ENCODE data around the gene ITGB3.
"Not testable (repeated sequence)": the region's sequence is repeated elsewhere in the genome, so short reads cannot be mapped to it uniquely, and the experiment has no call there.

ITGB3 gene

GRCh38 chr17:47250855-47251254 lies 2.8 kb upstream of the ITGB3 start:
- no peak for DNase-seq

- no peak for DNase-seq
Observed at GRCh38 chr17:47251421-47251940, 2.1 kb upstream of the ITGB3 start.

- DNase-seq = no peak
Observed at GRCh38 chr17:47252209-47252608, 1.4 kb upstream of the ITGB3 start.

DNA sequence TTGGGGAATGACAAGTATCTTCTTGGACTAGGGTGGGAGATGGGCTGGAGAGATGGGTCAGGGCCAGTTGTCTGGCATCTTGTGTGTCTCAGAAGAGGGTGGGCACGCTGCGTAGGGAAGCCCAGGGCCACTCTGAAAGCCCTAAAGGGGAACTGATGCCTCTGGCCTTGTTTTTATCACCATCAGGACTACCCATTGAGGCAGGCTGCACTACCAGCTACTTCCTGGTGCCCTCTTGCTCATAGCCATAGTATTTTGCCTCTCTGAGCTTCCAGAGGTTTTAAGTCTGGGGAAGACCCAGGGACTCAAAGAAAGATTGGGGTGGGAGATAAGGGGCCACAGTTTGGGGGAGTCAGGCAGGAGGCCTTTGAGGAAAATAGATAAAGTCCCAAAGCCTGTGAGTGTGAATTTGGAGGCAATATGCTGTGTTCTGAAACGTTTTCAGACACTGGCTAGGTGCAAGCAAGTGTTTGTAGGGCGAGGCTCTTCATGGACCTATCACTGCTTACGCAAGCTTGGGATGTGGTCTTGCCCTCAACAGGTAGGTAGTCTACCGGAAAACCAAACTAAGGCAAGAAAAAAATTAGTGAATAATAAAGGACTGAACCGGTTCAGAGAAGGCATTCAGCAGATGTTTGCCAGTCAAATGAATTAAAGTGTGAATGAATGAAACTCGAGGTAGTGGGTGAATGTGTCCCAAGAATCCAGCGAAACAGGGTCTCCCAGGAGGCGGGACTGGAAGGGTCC lies 688 bp upstream of the ITGB3 start:
- DNase-seq = no peak

DNA sequence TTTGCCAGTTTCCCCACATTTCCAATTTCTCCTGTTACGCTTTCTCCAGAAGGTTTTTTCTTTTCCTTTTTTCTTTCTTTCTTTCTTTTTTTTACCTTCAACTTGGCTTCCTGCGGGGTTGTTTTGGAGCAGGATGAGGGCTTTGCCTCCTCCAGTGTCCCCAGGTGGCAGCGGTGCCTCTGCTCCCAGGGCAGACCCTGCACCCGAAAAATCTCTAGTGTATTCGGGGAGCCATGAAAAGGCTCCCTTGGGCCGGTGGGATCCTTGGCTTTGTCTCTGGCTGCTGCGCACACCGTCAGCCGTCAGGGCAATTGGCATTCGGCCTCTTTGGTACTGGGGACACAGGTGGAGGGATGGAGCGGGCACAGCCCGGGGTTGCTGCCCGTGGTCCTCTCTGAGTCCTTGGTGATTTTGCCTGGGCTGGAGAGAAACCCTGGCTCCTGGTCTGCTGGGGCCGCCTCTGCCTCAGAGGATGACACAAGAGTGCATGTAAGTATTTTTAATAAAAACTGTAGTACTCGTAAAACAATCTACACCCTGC lies 846 bp downstream of the ITGB3 start:
- no peak for DNase-seq

DNA sequence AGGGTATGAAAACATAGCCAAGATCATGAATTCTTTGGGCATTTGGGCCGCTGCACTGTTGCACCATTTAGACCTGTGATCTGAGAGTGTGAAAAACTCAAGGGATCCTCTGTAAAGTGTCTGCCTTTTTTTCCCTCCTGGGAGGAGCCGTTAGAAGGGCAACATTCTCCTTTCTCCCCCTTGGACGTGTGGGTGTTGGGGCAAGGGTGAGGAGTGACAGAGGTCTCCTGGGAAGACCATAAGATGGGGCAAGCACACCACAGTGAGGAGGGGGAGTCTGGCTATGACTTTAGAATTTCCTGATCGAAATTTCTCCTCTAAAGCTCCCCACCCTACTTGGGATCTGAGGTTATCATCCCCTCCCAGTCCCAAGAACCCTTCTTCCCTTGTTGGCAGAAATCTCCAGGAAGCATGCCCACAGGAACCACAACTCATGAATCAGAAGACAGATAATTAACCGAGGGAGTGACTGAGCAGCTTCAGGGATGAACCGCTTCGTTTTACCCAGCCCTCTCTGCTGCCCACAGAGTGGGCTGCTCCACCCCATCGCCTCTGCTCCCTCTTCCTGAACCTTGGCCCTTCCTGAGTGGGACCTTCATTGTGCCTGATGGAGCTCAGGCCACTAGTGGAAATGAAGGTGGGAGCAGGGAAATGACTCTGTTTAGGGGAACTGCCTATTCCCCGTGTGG lies 4.2 kb downstream of the ITGB3 start:
- DNase-seq = no peak

DNA sequence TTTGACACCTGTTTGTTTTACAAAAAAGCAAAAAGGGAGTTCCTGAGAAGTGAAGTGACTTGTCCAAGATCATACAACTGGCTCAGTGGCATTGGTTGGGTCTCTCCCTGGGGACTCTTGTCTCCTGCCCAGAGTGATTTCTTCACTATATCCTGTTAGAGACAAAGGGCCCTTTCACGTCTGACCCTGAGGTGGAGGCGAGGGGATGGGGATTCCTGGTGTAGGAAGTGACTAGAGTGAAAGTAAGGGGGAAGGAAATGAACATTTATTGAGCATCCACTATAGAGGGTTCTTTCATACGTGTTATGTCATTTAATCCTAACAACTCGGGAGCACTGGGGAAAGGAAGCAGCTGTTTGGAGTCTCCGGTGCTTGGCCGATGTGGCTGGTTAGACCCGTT lies 9.0 kb downstream of the ITGB3 start:
- DNase-seq = no peak

DNA sequence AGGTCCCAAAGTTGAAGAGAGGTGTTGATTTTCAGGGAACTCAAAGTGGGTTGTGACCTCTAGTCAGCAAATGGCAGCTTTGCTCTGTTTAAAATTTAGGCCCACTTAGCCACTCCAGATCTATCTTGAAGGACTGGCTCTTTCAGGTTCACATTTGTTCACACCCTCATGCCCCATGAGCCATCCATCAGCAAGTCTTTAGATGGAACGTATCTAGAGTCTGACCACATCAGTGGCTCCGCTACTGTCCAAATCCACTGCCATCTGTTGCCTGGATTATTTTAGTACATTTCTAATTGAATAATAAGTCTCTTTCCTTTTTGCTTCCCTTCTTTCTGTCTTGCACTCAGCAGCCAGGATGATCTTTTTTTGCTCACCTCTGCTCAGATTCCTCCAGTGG lies 10.5 kb downstream of the ITGB3 start:
- no peak for DNase-seq

GRCh38 chr17:47265983-47266541 lies 12.4 kb downstream of the ITGB3 start:
- no peak for DNase-seq

- no peak for DNase-seq
Observed at GRCh38 chr17:47266782-47267181, 13.2 kb downstream of the ITGB3 start.

DNA sequence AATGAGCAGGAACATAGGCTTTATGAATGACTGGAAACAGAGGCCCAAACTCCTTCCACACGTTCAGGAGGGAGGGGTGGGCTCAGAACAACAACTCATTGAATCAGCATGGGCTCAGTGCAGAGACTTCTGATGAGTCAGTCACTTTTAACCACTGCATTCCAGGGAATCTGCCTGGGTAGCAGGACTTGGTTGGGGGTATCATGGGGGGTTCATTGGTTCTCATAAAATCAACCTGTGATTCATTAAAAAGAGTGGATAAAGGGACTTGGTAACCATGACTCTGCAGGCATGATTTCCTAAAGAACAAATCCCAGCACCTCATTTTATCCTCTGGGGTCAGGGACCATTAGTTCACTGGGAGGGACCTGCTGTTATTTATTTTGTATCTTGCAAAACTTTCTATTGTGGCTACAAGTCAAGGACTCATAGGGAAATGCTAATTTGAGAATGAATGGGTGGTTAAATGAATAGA lies 13.8 kb downstream of the ITGB3 start:
- DNase-seq = no peak

GRCh38 chr17:47268964-47269363 lies 15.3 kb downstream of the ITGB3 start:
- not testable (repeated sequence) for DNase-seq

DNA sequence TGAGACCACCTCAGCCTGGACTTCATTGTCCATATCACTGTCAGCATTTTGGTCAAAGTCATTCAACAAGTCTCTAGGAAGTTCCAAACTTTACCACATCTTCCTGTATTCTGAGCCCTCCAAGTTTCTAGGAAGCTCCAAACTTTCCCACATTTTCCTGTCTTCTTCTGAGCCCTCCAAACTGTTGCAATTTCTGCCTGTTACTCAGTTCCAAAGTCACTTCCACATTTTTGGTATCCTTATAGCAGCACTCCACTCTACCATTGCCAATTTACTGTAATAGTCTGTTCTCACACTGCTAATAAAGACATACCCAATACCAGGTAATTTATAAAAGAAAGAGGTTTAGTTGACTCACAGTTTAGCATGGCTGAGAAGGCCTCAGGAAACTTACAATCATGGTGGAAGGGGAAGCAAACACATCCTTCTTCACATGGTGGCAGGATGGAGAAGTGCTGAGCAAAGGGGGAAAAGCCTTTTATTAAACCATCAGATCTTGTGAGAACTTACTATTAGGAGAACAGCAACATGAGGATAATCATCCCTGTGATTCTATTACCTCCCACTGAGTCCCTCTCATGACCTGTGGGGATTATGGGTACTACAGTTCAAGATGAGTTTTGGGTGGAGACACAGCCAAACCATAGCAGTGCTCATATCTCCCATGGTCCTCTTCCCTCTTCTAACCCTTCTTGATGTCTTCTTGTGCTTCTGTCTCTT lies 16.1 kb downstream of the ITGB3 start:
- not testable (repeated sequence) for DNase-seq

GRCh38 chr17:47270946-47271705 lies 17.5 kb downstream of the ITGB3 start:
- no peak for DNase-seq

- DNase-seq = no peak
Observed at GRCh38 chr17:47272491-47272890, 18.9 kb downstream of the ITGB3 start.

- DNase-seq = no peak
Observed at GRCh38 chr17:47273245-47273644, 19.6 kb downstream of the ITGB3 start.

- no peak for DNase-seq
Observed at GRCh38 chr17:47274319-47275069, 20.9 kb downstream of the ITGB3 start.

- no peak for DNase-seq
Observed at GRCh38 chr17:47275245-47275984, 21.8 kb downstream of the ITGB3 start.

DNA sequence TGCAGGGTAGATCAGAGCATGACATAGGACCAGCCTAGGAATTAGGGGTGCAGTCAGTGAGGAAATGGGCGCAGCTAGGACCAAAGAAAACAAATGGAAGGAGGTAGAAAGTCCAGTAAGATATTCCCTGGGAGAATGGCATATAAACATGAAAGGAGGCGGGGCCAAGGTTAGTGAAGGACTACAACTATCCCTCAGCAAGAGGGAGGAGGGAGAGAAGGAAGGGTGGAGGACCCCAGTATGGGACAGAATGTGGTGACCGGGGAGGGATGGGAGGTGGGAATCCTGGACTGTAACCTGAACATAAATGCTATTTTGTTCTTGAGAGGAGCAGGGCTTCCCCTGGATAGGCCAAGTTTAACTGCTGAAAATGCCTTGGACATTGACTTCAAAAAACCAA lies 22.8 kb downstream of the ITGB3 start:
- no peak for DNase-seq

DNA sequence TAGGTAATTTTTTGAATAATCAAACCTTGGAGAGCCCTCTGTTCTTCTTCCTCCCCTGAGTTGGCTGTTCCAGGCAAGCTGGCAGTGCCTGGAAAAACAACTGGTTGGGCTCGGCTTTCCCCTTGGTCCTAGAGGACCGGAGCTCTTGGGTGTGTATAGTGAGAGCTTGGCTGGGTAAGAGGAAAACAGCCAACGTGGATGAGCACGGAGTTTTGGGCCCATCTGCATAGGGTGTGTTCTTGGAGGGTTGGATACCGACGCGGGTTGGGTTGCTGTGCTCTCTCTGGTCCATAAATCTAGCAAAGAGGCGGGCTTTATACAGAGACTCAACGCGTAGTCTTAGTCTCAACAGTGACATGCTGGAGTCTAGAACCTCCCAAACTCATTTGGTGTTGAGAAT lies 23.2 kb downstream of the ITGB3 start:
- no peak for DNase-seq

- no peak for DNase-seq
Observed at GRCh38 chr17:47277921-47278320, 24.3 kb downstream of the ITGB3 start.

All from activated gamma-delta T cell (primary cell).